ENCODE measurements around the gene SLC41A1.

Gene SLC41A1

GRCh38 chr1:205849619-205850355 is 36.8 kb upstream of the SLC41A1 start, which contains the start of gene PM20D1:
TSS of gene PM20D1 (minus strand) at chr1:205850132. CDS start at chr1:205850072, 60 bp downstream.
- TF ChIP-seq CTCF (IDR thresholded peaks at IDR 0.05; ENCODE audit: insufficient read depth, low read depth, low read length, missing control alignments), result no peak
- peak; percentile 81 for DNase-seq (ENCODE audit: low read depth)
- no peak within 1 kb of the TSS for H3K4me3 ChIP-seq (ENCODE audit: low read depth, low read length)

DNA sequence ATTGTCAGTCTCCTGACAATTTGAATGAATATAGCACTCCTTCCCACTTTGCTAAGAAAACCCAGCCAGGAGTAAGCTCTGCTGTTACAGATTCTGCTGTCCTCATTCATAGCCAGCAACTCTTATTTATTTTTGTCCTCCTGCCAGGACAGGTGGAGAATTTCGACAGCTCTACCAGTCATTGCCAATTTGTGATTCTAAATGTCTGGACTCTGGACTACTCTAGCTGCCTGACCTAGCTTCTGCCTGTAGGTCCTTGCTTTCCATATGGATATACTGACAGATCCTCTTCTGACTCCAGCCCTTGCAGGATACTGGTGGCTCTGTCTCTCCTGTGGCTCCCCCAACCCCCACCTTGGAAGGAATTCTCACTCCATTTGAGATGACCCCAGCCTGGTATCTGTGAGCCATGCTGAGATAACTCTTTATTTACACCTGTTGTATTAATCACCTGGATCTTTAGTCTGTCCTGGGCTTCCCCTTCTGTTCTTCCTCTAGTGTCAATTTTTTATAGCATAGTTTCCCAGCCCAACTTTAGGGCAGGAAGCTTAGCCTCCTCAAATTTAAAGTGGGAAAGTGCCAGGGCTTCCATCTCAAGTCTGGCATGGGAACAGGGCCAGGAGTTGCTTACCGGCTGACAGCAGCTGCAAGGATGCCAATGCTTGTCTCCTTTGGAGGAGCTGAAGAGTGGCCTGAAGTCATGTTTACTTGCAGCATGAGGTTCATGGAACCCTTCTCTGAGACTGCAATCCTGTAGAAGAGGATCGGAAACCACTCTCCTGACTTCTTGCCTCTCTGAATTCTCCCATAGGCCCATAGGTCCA is 30.2 kb upstream of the SLC41A1 start:
- no peak for TF ChIP-seq CTCF (IDR thresholded peaks at IDR 0.05; ENCODE audit: insufficient read depth, low read depth, low read length, missing control alignments)
- DNase-seq (ENCODE audit: low read depth), result no peak
- no peak overlapping the region for H3K4me3 ChIP-seq (ENCODE audit: low read depth, low read length)

DNA sequence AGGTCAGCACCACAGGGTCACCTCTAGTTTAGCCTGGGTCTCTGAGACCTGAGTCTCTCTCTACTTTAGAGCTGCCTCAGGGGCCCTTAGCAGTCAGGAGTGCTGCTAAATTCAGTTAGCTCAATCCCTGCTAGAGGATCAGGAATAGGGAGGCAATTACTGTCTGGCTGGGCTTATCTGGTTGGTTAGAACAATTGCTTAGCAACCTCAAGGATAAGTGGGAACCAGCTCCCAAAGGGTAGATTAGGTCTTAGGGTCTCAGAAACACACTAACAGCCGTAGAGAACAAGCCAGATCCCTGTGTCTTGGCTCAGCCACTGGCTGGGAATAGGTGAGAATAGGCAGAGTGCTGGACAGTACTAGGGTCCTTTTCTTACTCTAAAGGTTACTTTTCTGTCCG is 29.2 kb upstream of the SLC41A1 start:
- TF ChIP-seq CTCF (IDR thresholded peaks at IDR 0.05; ENCODE audit: insufficient read depth, low read depth, low read length, missing control alignments), result no peak
- no peak for DNase-seq (ENCODE audit: low read depth)

DNA sequence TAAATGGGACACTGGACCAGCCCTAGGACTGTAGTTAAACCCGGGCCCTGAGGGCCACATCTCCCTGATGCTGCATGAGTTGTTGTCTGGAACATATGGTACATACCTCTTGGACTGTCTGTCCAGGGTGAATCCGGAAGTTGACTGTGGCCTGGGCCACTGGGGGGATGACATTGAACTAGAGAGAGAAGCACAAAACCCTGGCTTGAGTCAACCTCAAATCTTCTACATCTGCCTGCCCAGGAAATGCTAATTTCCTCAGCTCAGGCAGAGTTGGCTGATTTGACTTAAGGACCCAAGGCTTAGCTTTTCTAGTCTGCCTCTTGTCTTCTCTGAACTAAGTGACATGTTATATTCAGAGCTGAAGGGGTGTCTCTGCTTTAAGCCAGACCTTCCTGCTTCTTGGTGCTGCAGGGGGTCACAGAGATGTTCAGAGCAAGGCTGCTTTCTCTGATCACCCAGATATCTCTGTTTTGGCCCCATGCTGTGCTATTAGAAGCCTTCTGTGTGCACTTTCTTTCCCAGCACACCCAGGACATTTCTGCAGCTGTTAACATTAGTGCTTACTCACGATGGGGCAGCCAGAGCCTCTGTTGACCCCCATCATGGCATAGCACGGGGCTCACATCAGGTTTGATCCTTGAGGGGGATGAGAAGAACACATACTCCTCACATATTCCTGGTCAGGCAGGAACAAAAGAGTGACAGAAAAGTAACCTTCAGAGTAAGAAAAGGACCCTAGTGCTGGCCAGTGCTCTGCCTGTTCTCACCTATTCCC is 27.3 kb upstream of the SLC41A1 start:
- TF ChIP-seq CTCF (IDR thresholded peaks at IDR 0.05; ENCODE audit: insufficient read depth, low read depth, low read length, missing control alignments), result no peak
- DNase-seq (ENCODE audit: low read depth), result peak; percentile 18
- H3K4me3 ChIP-seq (ENCODE audit: low read depth, low read length), result no peak overlapping the region

More for the DNA sequence above, 29.2 kb upstream of the SLC41A1 start:
- no peak overlapping the region for H3K4me3 ChIP-seq (ENCODE audit: low read depth, low read length)

- TF ChIP-seq CTCF (IDR thresholded peaks at IDR 0.05; ENCODE audit: insufficient read depth, low read depth, low read length, missing control alignments), result no peak
- DNase-seq (ENCODE audit: low read depth), result no peak
- no peak overlapping the region for H3K4me3 ChIP-seq (ENCODE audit: low read depth, low read length)
Observed at GRCh38 chr1:205837382-205837970, 24.5 kb upstream of the SLC41A1 start.

DNA sequence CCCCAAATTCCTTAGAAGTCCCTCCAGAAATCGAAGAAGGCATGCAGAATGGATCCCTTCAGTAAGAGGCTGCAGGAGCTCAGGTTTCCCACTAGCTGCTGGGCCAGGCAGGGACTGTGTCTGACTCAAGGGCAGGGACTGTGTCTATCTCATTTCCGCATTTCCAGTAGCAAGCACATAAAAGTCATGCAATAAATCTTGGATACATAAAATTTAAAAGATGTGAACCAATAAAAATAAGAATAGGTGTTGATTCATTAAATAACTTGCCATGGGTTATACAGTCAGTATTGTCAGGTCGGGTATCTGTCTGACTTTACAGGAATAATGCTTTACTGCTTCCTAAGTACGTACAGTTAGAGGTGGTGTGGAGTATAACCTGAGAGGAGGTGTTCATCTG is 21.8 kb upstream of the SLC41A1 start:
- DNase-seq (ENCODE audit: low read depth), result no peak
- no peak for TF ChIP-seq CTCF (IDR thresholded peaks at IDR 0.05; ENCODE audit: insufficient read depth, low read depth, low read length, missing control alignments)
- no peak overlapping the region for H3K4me3 ChIP-seq (ENCODE audit: low read depth, low read length)
